GM18519 (cell line): ENCODE results near the gene PELI3.
A peak's percentile ranks its signal among the peaks of the same experiment; 100 is the strongest.
"Not testable (repeated sequence)": the region's sequence is repeated elsewhere in the genome, so short reads cannot be mapped to it uniquely, and the experiment has no call there.

Source experiments
- ATAC-seq: cut with Tn5 transposase; IDR thresholded peaks from one replicate; pipeline ENCODE4 v1.9.1; 2021; ENCODE audit warnings: mild to moderate bottlenecking, moderate library complexity; ENCODE audit not compliant: unreplicated experiment, low FRiP score

The PELI3 gene

GRCh38 chr11:66466225-66467033, at the start of gene PELI3:
PELI3 (plus strand) TSS chr11:66466905; CDS start chr11:66468129, 1,224 bp downstream.
- peak; percentile 50 for ATAC-seq

- ATAC-seq, result no peak
These were observed 49.7 kb upstream of the PELI3 start for GRCh38 chr11:66417000-66417399.

- no peak for ATAC-seq
These were observed 48.3 kb upstream of the PELI3 start for GRCh38 chr11:66418168-66418985.

- ATAC-seq, result no peak
These were observed 47.8 kb upstream of the PELI3 start for GRCh38 chr11:66418986-66419308.

- no peak for ATAC-seq
These were observed 46.9 kb upstream of the PELI3 start for GRCh38 chr11:66419825-66420224.

- no peak for ATAC-seq
These were observed 45.8 kb upstream of the PELI3 start, which contains the start of gene NPAS4 for GRCh38 chr11:66420671-66421476. NPAS4 (plus strand) TSS chr11:66421035; CDS start chr11:66421180, 145 bp downstream.

GRCh38 chr11:66421492-66422205, 45.1 kb upstream of the PELI3 start:
- ATAC-seq, result no peak

- no peak for ATAC-seq
These were observed 40.4 kb upstream of the PELI3 start for GRCh38 chr11:66426314-66426713.

GRCh38 chr11:66428933-66429332, 37.8 kb upstream of the PELI3 start:
- ATAC-seq, result no peak

- no peak for ATAC-seq
These were observed 36.6 kb upstream of the PELI3 start for GRCh38 chr11:66429983-66430602.

- not testable (repeated sequence) for ATAC-seq
These were observed 35.4 kb upstream of the PELI3 start for GRCh38 chr11:66431287-66431686.

- not testable (repeated sequence) for ATAC-seq
These were observed 34.8 kb upstream of the PELI3 start for GRCh38 chr11:66431871-66432329.

GRCh38 chr11:66432597-66432996, 34.1 kb upstream of the PELI3 start:
- ATAC-seq, result no peak

- no peak for ATAC-seq
These were observed 28.7 kb upstream of the PELI3 start for GRCh38 chr11:66437979-66438503.

- ATAC-seq, result peak; percentile 78
These were observed 27.9 kb upstream of the PELI3 start, which contains the start of gene MRPL11 for GRCh38 chr11:66438504-66439466. MRPL11 (minus strand) TSS chr11:66438848; CDS start chr11:66438754, 94 bp downstream.

GRCh38 chr11:66440101-66440939, 26.4 kb upstream of the PELI3 start:
- ATAC-seq, result not testable (repeated sequence)

- not testable (repeated sequence) for ATAC-seq
These were observed 25.8 kb upstream of the PELI3 start for GRCh38 chr11:66440940-66441282.
